GM18498 (cell line): ENCODE results near the gene PTPRS.

Source experiments
- ATAC-seq: cut with Tn5 transposase; IDR thresholded peaks from one replicate; pipeline ENCODE4 v1.9.1; 2021; ENCODE audit warnings: mild to moderate bottlenecking, moderate library complexity; ENCODE audit not compliant: unreplicated experiment

The PTPRS gene

DNA sequence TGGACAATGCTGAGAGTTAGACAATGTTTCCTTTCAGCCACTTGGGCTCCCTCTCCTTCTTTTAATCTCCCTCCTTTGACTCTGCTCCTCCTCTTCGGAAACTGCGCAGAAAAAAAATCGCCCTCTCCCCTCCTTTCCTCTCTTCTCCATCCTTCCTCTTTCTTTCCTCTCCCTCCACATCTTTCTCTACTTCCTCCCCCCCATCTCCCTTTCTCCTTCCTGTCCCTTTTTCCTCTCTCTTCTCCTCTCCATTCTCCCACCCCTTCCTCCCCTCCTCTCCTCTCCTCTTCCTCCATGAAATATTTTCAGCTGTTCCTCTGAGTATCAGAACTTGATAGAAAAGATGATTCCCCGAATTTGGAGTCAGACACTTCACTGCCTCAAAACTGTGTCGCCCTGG is 15.1 kb upstream of the PTPRS start:
- no peak for ATAC-seq

DNA sequence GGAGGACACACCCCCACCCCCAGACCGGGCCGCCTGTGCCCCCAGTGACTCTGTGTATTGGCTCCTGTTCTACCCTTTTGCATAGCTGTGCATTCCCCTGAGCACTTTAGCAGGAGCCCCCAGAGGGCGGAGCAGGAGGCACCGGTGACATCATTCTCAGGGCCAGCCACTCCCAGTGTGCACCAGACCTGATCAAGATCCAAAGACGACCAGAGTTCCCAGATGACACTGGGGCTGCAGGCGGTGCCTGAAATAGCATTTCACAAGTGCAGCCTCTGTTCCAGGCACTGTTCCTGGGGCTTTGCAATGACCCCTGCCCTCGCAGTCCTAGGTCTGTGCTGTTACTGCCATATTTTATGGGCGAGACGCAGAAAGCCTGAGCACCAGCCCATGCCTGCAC is 14.5 kb upstream of the PTPRS start:
- no peak for ATAC-seq

DNA sequence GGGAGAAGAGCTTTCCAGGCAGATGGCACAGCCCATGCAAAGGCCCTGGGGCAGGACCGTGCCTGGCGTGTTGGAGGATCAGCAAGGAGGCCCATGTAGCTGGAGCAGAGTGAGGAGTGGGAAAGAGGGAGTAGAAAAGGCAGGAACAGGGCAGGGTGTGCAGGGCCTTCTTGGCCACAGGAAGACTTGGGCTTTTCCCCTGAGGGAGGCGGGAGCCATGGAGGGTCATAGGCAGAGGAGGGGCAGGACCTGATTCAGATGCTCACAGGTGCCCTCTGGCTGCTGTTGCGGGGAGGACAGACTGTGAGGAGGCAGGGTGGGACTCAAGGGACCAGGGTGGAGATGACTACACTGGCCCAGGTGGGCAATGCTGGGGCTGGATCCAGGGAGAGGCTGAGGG is 13.8 kb upstream of the PTPRS start:
- ATAC-seq, result no peak

DNA sequence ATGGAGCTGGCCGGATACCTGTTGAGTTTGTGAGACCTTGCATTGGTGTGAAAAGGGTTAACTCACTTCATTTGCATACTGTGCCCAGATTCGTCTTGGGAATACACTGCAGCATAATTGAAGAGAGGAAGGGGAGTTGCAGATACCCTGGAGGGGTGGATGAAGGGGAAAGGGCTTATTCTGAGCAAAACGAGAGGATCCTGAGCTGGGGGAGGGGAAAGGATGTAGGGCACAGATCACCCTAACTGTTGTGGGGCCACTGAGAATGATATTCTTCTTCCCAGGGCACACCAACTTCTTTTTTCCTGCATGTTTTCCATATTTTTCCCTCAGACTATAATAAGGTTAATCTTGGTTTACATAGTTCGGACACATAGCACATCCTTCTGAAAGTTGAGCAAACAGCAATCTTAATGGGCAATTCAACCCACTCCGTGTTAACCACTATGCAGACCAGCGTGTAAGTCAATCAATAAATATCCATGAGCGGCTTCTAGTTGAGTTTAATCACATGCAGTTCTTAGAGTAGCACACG is 11.7 kb upstream of the PTPRS start:
- ATAC-seq, result no peak

DNA sequence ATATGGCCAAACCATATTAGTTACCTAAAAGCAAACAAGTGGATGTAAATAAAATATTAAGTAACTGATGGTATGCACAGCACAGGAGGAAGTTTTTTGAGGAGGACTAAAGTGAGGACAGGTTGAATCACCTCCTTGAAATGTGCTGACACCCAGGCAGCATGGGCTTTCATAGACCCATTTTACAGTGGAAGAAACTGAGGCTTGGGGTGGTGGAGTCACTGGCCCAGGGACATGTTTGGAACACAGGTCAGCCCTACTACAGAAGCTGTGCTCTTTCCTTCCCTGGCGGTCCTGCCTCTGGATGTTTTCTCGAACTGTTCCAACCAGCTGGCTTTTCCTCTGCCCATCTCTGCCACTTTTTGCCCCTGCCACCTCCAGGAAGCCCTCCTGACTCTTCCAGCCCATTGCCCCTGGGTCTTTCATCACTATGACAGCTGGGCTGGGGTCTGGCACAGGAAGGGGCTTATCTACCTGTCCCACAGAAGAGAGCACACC is 11.2 kb upstream of the PTPRS start:
- ATAC-seq, result no peak

DNA sequence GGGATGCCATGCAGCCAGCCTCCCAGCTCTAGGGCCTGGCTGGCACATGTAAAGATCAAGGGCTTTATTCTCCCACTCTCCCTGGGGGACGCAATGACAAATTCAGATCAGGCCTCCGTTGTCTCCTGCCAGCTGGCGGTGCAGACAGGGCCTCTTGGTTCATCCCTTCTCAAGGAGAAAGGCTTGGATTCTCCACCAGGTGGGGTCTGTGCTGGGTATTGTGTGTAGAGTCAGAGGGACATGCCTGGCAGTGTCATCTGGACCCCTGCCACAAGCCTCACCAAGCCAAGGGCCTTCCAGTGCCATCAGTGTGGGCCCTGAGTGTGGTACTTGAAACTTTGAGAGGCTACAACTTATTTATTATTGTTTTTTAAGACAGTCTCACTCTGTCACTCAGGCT is 8.4 kb upstream of the PTPRS start:
- ATAC-seq, result no peak

DNA sequence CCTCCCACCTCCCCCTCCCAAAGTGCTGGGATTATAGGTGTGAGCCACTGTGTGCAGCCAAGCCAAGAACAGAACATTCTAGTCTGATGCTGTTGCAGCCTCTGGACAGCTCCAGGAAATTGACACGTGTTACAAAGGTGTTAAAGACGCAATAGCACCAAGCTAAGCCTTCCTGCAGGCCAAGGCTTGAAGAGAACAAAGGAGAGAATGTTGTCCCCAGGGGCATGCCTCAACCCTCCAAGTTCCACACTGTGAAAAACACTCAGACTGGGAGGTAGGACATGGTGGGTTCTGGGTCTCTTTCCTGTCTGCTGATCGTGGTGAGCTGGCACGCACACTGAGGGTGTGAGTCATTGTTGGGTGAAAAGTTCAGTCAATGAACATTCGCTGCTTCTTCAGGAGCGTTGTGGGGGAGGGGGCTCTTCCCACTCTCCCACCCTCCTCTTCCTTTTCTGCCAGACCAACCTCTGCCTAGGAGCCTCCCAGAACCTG is 5.3 kb upstream of the PTPRS start:
- ATAC-seq, result no peak

DNA sequence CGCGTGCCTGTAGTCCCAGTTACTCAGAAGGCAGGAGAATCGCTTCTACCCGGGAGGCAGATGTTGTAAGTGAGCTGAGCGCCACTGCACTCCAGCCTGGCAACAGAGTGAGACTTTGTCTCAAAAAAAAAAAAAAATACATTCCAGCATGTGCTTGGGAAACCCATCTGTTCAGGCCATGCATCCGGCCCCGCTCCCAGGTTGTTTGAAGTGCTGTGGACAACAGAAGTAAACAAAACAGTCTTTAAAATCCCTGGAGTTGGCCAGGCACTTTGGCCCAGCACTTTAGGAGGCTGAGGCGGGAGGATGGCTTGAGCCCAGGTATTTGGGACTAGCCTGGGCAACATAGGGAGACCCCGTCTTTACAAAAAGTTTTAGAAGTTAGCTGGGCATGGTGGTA is 3.2 kb upstream of the PTPRS start:
- no peak for ATAC-seq

DNA sequence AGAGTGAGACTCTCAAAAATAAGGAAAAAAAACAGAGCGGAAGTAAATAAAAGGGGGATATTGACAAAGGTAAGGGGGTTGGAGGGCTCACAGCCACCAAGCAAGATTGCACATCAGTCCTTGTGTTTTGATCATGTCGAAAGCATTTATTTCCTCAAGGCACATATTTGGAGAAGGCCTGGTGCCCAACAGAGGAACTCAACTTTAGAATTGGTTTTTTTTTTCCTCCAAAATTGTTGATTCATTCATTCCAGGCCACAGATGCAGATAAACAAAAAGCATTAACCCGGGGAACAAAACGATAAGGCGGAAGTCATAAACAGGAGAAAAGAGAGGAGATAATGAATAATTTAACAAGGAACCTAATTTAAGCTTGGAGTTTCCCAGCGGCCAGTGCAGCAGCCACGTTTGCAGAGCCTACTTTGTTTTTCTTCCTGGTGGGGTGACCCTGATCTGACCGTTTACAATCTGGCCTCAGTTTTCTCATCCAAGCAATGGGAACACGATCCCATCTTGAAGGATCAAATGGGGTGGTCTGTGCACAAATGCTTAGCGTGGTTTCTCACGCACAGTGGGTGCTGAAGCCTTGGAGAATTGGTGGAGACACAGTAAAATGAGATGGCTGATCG is 2.1 kb upstream of the PTPRS start:
- ATAC-seq, result no peak

DNA sequence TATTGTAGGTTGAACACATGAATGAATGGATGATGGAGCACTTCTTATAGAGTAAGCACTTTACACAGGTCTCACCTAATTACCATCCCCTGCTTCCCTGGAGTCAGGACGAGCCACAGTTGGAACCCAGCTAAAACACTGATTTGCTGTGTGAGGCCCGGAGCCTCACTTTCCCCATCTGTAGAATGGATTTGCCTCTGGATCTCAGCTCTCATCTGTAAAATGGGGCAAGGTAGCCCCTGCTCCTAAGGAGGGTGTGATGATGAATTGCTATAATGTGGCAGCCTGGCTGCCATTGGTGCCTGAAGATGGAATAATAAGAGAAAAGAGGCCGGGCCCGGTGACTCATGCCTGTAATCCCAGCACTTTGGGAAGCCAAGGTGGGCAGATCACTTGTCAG is 1.4 kb upstream of the PTPRS start:
- ATAC-seq, result no peak

DNA sequence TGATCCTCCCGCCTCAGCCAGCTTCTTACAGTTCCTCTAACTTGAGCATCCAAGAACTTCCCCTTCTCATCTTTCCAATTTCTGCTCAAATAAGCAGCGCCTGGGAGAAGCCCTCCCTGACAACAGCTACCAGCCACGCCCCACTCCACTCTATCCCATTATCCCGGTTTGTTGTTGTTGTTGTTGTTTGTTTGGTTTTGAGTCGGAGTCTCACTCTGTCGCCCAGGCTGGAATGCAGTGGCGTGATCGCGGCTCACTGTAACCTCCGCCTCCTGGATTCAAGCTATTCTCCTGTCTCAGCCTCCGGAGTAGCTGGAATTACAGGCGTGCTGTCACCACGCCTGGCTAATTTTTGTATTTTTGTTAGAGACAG is 822 bp upstream of the PTPRS start:
- no peak for ATAC-seq

DNA sequence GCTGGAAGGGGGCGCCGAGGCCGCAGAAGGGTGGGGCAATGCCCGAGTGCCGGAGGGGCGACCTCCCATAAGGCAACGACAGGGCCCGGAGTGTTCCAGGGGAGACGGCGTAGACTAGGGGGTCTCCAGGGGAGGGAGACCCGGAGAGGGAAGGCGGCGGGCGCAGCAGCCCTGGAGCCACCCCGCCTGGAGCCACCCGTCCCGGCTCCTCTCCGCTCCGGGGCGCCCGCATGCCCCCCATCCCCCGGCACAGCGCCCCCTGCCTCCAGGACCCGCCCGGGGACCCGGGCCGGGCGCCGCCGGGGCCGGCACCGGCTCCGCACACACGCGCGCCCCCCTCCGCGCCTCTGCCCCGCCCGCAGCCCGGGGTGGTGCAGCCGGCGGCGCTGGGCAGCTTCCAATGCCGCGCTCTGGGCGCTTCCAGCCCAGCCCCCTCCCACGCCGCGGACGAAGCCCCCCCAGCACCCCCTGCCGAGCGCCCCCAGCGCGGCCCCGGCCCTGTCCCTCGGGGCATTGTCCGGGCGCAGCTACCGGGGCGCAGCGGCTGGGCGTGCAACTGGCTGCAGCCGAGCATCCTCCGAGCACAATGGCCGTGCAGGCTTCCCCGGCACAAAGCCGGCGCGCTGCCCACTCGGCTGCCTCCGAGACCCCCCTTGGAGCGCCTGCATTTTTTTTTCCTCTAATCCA is 519 bp downstream of the PTPRS start:
- no peak for ATAC-seq

DNA sequence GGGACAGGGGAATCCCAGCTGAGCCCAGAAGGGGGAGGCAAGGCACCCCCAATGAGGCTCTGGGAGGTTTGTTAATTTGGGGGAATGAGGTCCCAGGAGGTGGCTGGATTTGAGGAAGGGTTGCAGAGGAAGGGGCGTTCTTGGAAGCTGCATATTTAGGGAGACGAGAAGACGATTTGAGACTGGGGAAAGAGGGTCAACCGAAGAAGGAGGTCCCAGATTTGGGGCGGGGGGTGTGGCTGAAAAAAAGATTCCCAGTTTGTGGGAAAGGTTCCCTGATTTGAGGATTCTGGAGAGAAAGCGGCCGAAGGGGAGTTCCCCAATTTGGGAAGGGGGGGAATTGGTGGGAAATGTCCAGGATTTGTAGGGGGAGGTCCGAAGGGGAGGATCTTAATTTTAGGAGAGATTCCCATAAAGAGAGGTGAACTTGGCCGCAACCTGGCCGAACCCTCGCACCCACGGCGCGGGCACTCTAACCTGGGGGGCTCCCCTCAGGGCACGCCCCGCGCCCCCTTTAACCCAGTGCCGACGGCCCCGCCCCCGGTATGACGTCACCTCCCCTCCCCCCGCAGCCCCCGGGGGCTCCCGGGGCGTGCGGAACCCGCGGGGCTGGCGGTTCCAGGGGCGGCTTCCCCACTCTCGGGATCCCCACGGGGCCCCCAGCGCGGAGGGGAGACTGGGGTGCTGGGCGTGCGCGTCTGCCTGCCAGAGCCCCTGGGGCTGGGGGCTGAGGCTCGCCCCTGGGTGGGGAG is 1.2 kb downstream of the PTPRS start:
- no peak for ATAC-seq

DNA sequence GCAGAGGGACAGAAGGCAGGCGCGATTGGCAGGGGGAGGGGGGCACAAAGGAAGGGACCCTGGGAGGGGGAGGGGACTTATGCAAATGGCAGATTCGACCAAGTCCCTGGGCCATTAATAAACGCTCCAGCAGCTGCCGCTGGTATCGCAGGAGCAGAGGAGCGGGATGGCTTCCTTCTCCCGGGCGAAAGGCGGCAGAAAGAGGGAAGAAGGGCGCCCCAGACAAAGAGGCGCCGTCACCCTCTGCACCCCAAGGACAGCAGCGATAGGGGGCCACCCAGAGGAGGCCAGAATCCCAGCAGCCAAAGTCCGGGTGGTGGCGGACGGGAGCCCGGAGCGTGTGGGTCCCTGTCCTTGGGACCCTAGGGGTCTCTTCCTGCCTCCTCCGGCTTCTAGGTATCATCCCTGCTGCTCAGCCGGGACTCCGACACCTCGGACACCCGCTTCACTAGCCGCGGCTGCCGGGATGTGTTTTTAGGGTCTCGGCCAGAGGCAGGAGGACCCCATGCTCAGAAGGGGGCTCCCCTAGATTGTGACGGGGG is 1.9 kb downstream of the PTPRS start:
- no peak for ATAC-seq

DNA sequence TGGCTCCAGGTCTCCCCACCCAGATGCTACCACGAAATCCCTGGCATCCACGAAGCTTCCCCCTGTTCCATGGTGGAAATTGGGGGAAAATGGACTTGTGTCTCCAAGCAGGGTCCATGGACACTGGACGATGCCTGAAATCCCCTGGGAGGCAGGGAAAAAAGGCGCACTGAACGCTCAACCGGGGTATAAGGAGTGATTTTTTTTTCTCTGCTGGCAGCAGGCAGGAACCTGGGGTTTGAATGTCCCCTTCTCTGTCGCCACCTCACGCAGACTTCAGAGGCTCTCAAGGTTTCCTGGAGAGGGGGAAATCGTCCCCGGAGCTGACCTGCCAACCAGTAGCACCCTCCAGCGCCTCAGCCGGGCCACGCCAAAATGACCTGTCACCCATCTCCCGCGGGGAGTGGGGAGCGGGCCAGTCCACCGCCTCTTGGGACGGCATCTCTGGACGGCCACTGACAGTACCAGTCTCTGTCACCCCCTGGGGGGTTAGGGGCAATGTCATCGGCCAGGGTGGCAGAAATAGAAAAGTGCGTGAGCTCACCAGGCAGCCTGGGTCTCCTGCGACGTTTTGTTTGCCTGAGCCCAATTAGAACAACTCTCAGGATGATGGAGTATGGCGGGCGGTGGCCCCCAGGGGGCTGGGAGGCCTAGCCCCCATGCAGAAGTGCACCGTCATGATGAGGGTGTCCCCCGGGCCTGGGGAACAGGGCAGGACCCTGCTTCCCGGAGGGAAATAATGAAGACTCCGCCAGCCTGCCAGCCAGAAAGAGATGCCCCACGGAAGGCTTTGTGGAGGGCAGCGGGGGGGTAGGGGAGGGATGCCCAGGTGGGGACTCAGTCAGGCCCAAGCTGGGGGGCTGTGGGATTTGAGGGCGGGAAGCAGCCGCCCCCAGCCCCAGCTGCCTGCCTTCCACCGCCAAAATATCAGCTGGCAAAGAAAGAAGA is 2.6 kb downstream of the PTPRS start:
- ATAC-seq, result no peak

DNA sequence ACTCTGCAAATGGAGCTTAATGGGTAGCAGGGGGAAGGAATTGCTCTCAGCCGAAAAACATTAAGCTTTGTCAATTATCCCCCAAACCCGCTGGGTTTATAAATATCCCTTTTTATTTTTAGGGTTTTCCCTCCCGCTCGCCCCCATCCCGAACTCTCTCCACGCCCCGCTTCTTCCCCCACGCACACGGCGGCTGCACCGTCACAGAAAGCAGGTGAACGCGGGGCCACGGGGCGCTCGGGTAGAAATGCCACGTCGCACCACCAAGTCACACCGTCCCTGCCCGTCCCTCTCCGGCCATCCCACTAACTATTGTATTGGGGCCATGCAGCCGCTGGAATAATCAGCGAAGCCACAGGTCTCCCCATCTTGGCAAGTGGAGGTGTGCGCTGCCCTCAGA is 3.5 kb downstream of the PTPRS start:
- no peak for ATAC-seq

DNA sequence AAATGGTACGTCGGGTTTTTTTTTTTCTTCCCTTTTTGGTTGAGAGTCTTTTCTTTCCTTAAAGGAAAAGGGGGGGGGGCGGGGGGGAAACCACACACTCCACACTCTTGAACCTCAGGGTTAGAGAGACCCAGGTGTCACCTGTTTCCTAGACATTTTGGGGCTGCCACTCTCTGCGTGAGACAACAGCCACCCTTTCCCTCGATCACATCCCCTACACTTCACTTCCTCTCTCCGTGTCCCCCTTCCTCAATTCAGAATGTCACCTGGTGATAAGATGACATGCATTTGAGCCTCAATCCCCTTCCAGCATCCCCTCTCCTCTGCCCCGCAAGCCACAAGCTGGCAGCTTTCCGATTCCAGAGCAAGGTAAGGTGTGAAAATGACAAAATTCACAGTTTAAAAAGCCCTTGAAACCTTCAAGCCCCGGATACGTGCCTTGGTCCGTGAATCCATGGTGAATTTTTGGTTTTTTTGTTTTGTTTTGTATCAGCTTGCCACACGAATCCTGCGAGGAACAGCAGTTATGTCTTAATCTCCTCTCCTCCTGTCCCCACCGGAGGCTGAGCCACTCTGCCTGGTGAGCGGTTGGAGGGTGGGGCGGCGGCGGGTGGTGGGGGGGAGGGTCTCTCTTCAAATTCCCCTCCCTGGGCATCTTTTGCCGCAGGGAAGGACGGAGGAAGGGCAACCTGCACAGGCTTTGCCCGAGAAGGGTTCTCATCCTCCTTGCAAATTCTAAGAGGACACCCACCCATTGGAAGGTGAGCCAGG is 4.2 kb downstream of the PTPRS start:
- no peak for ATAC-seq

DNA sequence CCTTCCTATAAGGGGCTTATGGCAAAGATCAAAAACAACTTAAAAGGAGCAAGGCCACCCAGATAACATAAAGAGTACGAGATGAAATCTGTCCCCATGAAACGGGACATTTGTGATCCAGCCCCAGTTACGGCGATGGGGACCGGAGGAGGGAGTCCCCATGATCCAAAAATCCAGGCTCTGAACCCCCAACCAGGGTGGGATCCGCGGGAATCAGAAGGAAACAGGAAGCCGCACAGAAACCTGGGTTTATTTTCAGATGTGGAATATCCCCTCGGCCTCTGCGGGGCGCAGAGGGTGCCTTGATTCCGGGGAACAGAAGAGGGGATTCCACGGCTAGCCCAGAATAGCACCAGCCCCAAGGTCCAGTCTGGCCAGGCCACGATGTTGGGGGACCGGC is 5.0 kb downstream of the PTPRS start:
- ATAC-seq, result no peak

DNA sequence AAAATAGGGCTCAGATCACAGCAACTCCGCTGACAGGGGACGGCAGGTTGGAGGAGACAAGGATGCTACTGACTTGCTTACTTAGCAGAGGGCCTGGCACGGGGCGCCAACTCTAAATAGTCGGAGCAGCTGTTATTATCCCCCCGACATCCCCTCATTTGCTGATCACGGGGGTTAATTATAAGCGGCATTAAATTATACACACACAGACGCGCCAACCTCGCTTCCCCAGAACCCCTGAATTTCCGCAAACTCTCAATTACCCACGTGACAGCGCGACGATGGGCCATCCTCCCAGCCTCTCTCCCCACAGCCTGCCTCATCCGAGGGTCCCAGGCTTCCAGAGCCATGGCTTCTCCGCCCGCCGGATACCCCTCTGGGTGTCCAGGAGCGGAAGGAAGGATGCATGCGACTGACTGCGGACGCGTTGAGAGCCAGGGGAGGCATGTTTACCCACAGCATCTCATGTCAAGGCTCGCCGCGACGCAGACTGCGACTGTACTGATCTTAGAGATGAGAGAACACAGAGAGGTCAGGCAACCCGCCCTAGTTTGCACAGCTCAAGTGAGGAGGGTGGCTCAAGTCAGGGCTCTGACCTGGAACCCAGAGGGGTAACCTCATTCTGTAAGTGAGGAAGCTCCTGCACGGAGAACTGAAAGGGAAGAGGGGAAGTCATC is 5.7 kb downstream of the PTPRS start:
- no peak for ATAC-seq
